Mesenchymal stem cell (in vitro differentiated cells and primary cell): ENCODE data around the gene TMEM121.
A peak's percentile ranks its signal among the peaks of the same experiment; 100 is the strongest.

ENCODE experiments used
- DNase-seq: peaks from one replicate; pipeline ENCODE4 v3.0.0-alpha.2; 2013
- H2AFZ ChIP-seq: one replicate; pipeline ENCODE4 v1.6.1; 2013; ENCODE audit warnings: low read depth, mild to moderate bottlenecking, control low read depth, inconsistent platforms, low read length, moderate library complexity
- H2AK5ac ChIP-seq: 2 replicates; pipeline ENCODE4 v1.6.1; 2013; ENCODE audit warnings: low read length, moderate library complexity, mild to moderate bottlenecking, inconsistent platforms; ENCODE audit not compliant: severe bottlenecking
- H2BK120ac ChIP-seq: one replicate; pipeline ENCODE4 v1.6.1; 2013; ENCODE audit warnings: low read depth, mild to moderate bottlenecking, inconsistent platforms, low read length, moderate library complexity
- H2BK12ac ChIP-seq, 2 experiments: one replicate each; pipeline ENCODE4 v1.6.1; 2013; ENCODE audit warnings: inconsistent platforms in 2 of 2, low read length in 2 of 2, mild to moderate bottlenecking in 2 of 2, moderate library complexity in 2 of 2, control low read depth in 1 of 2
- H2BK15ac ChIP-seq: one replicate; pipeline ENCODE4 v1.6.1; 2013; ENCODE audit warnings: mild to moderate bottlenecking, low read depth, inconsistent platforms; ENCODE audit not compliant: poor library complexity, severe bottlenecking
- H2BK5ac ChIP-seq: 2 replicates; pipeline ENCODE4 v1.6.1; 2013; ENCODE audit warnings: low read depth, mild to moderate bottlenecking, low read length, control low read depth, inconsistent platforms; ENCODE audit not compliant: poor library complexity, severe bottlenecking
- H3K14ac ChIP-seq, 2 experiments: one replicate each; pipeline ENCODE4 v1.6.1; 2013; ENCODE audit warnings: inconsistent platforms in 2 of 2, low read length in 2 of 2, control low read depth in 1 of 2, mild to moderate bottlenecking in 1 of 2, moderate library complexity in 1 of 2
- H3K18ac ChIP-seq, 2 experiments: one replicate each; pipeline ENCODE4 v1.6.1; 2013; ENCODE audit warnings: inconsistent platforms in 2 of 2, low read length in 2 of 2, control low read depth in 1 of 2, low read depth in 1 of 2, mild to moderate bottlenecking in 1 of 2
- H3K23ac ChIP-seq, 2 experiments: one replicate each; pipeline ENCODE4 v1.6.1; 2013; ENCODE audit warnings: inconsistent platforms in 2 of 2, low read length in 2 of 2, mild to moderate bottlenecking in 2 of 2, moderate library complexity in 2 of 2, control low read depth in 1 of 2
- H3K27ac ChIP-seq: 2 replicates; pipeline ENCODE4 v1.5.1; 2013; ENCODE audit warnings: mild to moderate bottlenecking, moderate library complexity, low read length, control low read depth, inconsistent platforms; ENCODE audit not compliant: poor library complexity, severe bottlenecking
- H3K27me3 ChIP-seq, 2 experiments: 2 replicates each; pipeline versions ENCODE4 v1.6.1 to v1.7.0; 2013; ENCODE audit warnings: low read length in 2 of 2, mild to moderate bottlenecking in 2 of 2, moderate library complexity in 2 of 2, control low read depth in 1 of 2, inconsistent platforms in 1 of 2; ENCODE audit not compliant: control insufficient read depth in 1 of 2, insufficient read depth in 1 of 2
- H3K36me3 ChIP-seq, 2 experiments: 2 replicates each; pipeline versions ENCODE4 v1.6.1 to v1.7.0; 2013; ENCODE audit warnings: low read length in 2 of 2, control low read depth in 1 of 2, inconsistent platforms in 1 of 2, low read depth in 1 of 2, mild to moderate bottlenecking in 1 of 2; ENCODE audit not compliant: insufficient read depth in 2 of 2, control insufficient read depth in 1 of 2
- H3K4ac ChIP-seq, 2 experiments: one replicate each; pipeline ENCODE4 v1.6.1; 2013; ENCODE audit warnings: inconsistent platforms in 2 of 2, low read length in 2 of 2, mild to moderate bottlenecking in 2 of 2, moderate library complexity in 2 of 2, control low read depth in 1 of 2, low read depth in 1 of 2
- H3K4me1 ChIP-seq: 2 replicates; pipeline ENCODE4 v1.6.1; 2013; ENCODE audit warnings: low read depth, low read length, control low read depth; ENCODE audit not compliant: control insufficient read depth, insufficient read depth
- H3K4me2 ChIP-seq: 2 replicates; pipeline ENCODE4 v1.6.1; 2013; ENCODE audit warnings: low read length, mild to moderate bottlenecking, inconsistent platforms; ENCODE audit not compliant: poor library complexity, severe bottlenecking
- H3K4me3 ChIP-seq, 2 experiments: 2 replicates each; pipeline versions ENCODE4 v1.5.1 to v1.7.0; 2013; ENCODE audit warnings: low read length in 2 of 2, mild to moderate bottlenecking in 2 of 2, control low read depth in 1 of 2, low read depth in 1 of 2; ENCODE audit not compliant: insufficient read depth in 1 of 2
- H3K79me1 ChIP-seq: replicated peaks from 2 replicates; pipeline ENCODE4 v1.6.1; 2013; ENCODE audit warnings: mild to moderate bottlenecking, control low read depth, low read length, inconsistent platforms; ENCODE audit not compliant: poor library complexity, severe bottlenecking
- H3K9ac ChIP-seq: 2 replicates; pipeline ENCODE4 v1.7.0; 2013; ENCODE audit warnings: mild to moderate bottlenecking, low read length, moderate library complexity
- H3K9me3 ChIP-seq: 2 replicates; pipeline ENCODE4 v1.7.0; 2013; ENCODE audit warnings: mild to moderate bottlenecking, low read length; ENCODE audit not compliant: control insufficient read depth
- H4K8ac ChIP-seq: one replicate; pipeline ENCODE4 v1.6.1; 2013; ENCODE audit warnings: inconsistent platforms, mild to moderate bottlenecking, low read length, moderate library complexity
- H4K91ac ChIP-seq: one replicate; pipeline ENCODE4 v1.6.1; 2013; ENCODE audit warnings: mild to moderate bottlenecking, low read length, inconsistent platforms
- whole genome bisulfite sequencing: methylation state at CpG from one replicate; pipeline ENCODE4 v1.1.7; 2013; ENCODE audit warnings: mixed read lengths; 5-methylcytosine and 5-hydroxymethylcytosine counted together

Gene TMEM121

DNA sequence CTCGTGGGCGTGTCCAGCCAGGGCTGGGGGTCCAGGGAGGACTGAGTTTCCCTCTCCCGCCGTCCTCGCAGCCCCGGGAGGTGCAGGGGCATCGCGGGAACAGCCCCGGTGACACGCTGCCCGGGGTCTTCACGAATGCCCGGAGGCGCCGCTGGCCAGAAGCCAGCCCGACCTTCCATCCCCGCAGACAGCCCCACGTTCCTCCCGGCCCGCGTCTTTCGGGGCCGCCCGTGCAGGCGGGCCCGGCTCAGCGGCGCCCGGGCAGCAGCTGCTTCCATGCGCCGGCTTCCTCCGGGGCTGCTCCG is 36.2 kb upstream of the TMEM121 start:
- peak overlapping the region; percentile 35 to 79 for H3K4ac ChIP-seq
- peak overlapping the region in 1 of 2 experiments; percentile 55 for H2BK12ac ChIP-seq
- WGBS, result under 1% methylated on average over 29 of the region's 33 CpGs
- H3K4me3 ChIP-seq, result peak overlapping the region; percentile 60 to 81
- peaks cover 14 to 30% of the 10 kb centered on the region in 2 experiments for H3K27me3 ChIP-seq
- peaks cover 1% of the 10 kb centered on the region for H3K79me1 ChIP-seq
- H2AFZ ChIP-seq, result peak overlapping the region; percentile 84
- H3K4me1 ChIP-seq, result peaks cover 30% of the 10 kb centered on the region
- H4K8ac ChIP-seq, result no peak overlapping the region
- peak overlapping the region in 1 of 2 experiments; percentile 36 for H3K14ac ChIP-seq
- peak overlapping the region; percentile 92 for H3K9ac ChIP-seq
- no peak overlapping the region for H2BK5ac ChIP-seq
- peak overlapping the region; percentile 1 for H2BK15ac ChIP-seq
- H3K36me3 ChIP-seq, result peaks cover 0 to 9% of the 10 kb centered on the region in 2 experiments
- H3K4me2 ChIP-seq, result peak overlapping the region; percentile 96
- H3K18ac ChIP-seq, result peak overlapping the region; percentile 58 to 91
- no peak overlapping the region for H3K27ac ChIP-seq
- DNase-seq, result no peak
- H2AK5ac ChIP-seq, result no peak overlapping the region
- H4K91ac ChIP-seq, result peak overlapping the region; percentile 5
- peak overlapping the region; percentile 57 for H2BK120ac ChIP-seq
- no peak overlapping the region for H3K23ac ChIP-seq
- H3K9me3 ChIP-seq, result no peaks in the 10 kb centered on the region

DNA sequence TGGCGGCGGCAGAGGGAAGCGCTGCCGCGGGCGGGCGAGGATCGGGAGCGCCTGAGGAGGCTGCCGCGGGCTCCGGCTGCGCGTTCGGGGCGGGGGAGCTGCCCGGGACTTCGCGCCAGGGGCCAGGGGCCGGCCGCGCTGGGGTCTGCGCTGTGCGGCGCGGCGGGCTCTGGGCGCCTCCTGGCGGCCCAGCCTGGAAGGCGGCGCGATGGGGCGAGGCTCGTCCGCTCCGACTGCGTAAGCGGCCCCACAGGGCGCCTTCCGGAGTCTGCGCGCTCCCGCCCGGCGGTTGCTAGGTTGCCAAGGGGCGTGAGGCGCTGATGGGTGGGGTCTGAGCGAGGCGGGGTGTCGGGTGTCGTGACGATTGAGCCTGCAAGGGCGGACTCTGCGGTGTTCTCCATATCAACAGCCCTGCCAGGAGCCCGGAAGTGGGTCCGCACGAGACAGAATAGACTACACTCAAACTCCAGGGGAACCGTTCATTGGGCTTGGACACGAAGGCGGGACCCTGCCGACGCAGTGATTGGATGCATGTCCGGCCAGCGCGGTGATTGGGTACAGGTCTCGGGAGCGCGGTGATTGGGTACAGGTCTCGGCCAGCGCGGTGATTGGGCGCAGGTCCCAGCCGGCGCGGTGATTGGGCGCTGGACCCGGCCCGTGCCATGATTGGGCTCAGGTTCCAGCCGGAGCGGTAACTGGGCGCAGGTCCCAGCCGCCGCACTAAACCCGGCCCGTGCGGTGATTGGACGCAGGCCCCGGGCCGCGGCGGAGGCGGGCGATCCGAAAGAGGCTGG is 35.6 kb upstream of the TMEM121 start, which contains the start of gene TEDC1:
TSS of gene TEDC1 (plus strand) at position 675 of the 794 bp plus-strand sequence. CDS start 130 bp downstream, outside the sequence.
- peak within 1 kb of the TSS in 1 of 2 experiments; percentile 36 for H3K14ac ChIP-seq
- H2BK120ac ChIP-seq, result peak within 1 kb of the TSS; percentile 57
- H3K18ac ChIP-seq, result peak within 1 kb of the TSS; percentile 58 to 91
- peak within 1 kb of the TSS in 1 of 2 experiments; percentile 55 for H2BK12ac ChIP-seq
- H3K27ac ChIP-seq, result no peak within 1 kb of the TSS
- H3K4ac ChIP-seq, result peak within 1 kb of the TSS; percentile 35 to 79
- H3K27me3 ChIP-seq, result peaks cover 11 to 28% of the 10 kb centered on the region in 2 experiments
- 12% methylated on average over 76 of the region's 94 CpGs for WGBS
- peak within 1 kb of the TSS; percentile 1 for H2BK15ac ChIP-seq
- no peaks in the 10 kb centered on the region for H3K9me3 ChIP-seq
- no peak within 1 kb of the TSS for H2AK5ac ChIP-seq
- H3K23ac ChIP-seq, result no peak within 1 kb of the TSS
- H3K36me3 ChIP-seq, result peaks cover 0 to 9% of the 10 kb centered on the region in 2 experiments
- peaks cover 29% of the 10 kb centered on the region for H3K4me1 ChIP-seq
- peak within 1 kb of the TSS; percentile 68 to 81 for H3K4me3 ChIP-seq
- peaks cover 1% of the 10 kb centered on the region for H3K79me1 ChIP-seq
- no peak within 1 kb of the TSS for H4K8ac ChIP-seq
- DNase-seq, result peak; percentile 100
- H4K91ac ChIP-seq, result peak within 1 kb of the TSS; percentile 5
- H2BK5ac ChIP-seq, result no peak within 1 kb of the TSS
- peak within 1 kb of the TSS; percentile 96 for H3K4me2 ChIP-seq
- peak within 1 kb of the TSS; percentile 92 for H3K9ac ChIP-seq
- peak within 1 kb of the TSS; percentile 84 for H2AFZ ChIP-seq

DNA sequence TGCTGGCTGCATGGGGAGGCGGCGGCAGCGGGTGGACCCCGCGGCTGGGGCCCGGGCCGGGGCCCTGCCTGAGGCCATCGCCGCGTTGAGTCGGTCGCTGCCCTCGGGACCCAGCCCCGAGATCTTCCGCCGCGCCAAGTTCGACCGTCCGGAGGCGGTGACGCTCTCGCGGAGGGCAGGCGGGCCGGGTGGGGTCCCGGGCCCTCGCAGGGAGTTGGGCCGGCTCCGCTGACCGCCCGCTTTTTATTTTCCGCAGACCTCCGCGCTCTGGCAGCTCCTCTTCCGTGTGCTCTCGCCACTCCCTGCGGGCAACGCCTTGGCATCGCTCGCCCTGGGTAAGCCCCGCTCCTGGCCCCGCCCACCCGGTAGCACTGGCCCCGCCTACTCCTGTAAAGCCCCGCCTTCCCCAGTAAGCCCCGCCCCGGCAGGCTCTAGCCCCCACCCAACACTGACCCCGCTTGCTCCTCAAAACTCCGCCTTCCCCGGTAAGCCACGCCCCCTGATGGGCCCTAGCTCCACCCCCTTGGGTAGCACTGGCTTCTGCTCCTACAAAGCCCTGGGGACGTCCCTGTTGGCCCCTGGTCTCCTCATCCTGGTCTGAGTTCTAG is 34.9 kb upstream of the TMEM121 start:
- peaks cover 1% of the 10 kb centered on the region for H3K79me1 ChIP-seq
- H3K14ac ChIP-seq, result no peak overlapping the region
- H2AK5ac ChIP-seq, result no peak overlapping the region
- peaks cover 0 to 11% of the 10 kb centered on the region in 2 experiments for H3K36me3 ChIP-seq
- H4K91ac ChIP-seq, result no peak overlapping the region
- no peak overlapping the region for H3K23ac ChIP-seq
- H3K27me3 ChIP-seq, result peaks cover 4 to 21% of the 10 kb centered on the region in 2 experiments
- H2AFZ ChIP-seq, result peak overlapping the region; percentile 73
- H2BK12ac ChIP-seq, result no peak overlapping the region
- peak overlapping the region; percentile 68 to 80 for H3K4me3 ChIP-seq
- no peak overlapping the region for H2BK15ac ChIP-seq
- H3K9ac ChIP-seq, result peak overlapping the region; percentile 76
- no peak overlapping the region for H2BK120ac ChIP-seq
- H3K18ac ChIP-seq, result no peak overlapping the region
- 25% methylated on average over 52 of the region's 53 CpGs for WGBS
- H3K27ac ChIP-seq, result no peak overlapping the region
- peak overlapping the region; percentile 79 for H3K4me2 ChIP-seq
- no peak overlapping the region for H4K8ac ChIP-seq
- no peaks in the 10 kb centered on the region for H3K9me3 ChIP-seq
- DNase-seq, result peak; percentile 49
- H3K4me1 ChIP-seq, result peaks cover 24% of the 10 kb centered on the region
- no peak overlapping the region for H3K4ac ChIP-seq
- no peak overlapping the region for H2BK5ac ChIP-seq
